AG20443 (cell line): ENCODE data around the gene CPN1.
"Not testable (repeated sequence)": the region's sequence is repeated elsewhere in the genome, so short reads cannot be mapped to it uniquely, and the experiment has no call there.

Experiments used
- DNase-seq: peaks from one replicate; pipeline ENCODE4 v3.0.0; 2012; ENCODE audit warnings: low spot score, mixed read lengths

The CPN1 gene

GRCh38 chr10:100021322-100021721 is 60.3 kb downstream of the CPN1 start:
- no peak for DNase-seq

- no peak for DNase-seq
Measured at GRCh38 chr10:100020886-100021253, 60.8 kb downstream of the CPN1 start.

DNA sequence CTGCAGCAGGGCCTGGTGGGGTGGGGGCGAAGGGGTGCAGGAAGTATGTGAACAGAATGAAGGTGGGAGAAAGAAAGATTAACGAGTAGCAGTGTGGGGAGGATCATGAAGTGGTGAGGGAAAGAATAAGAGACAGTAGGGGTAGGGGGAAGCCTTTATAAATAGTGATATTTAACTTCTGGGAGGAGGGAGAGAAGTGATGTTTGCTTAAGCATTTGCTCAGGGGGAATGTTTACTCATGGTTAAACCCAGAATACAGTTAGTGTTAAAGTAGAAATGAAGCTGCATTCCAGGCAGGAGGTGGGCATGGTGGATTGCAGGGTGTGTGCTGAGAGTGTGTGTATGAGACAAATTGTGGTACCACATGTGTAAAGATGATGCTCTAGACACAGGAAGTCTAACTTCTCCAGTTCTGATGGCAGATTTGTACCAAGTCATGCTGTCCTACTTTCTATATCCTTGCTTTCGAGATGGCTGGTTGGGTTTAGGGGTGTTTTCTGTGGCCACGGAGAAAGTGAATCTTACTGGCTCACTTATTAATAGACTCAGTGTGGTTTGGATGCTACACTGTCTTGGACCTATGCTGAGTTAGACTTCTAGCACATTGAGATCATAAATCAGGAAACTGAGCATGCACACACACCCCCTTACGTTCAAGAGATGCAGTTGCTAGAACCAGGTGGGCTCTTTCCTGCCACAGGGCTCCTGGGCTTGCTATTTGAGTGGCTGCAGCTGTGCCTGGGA is 61.4 kb downstream of the CPN1 start:
- DNase-seq, result no peak

DNA sequence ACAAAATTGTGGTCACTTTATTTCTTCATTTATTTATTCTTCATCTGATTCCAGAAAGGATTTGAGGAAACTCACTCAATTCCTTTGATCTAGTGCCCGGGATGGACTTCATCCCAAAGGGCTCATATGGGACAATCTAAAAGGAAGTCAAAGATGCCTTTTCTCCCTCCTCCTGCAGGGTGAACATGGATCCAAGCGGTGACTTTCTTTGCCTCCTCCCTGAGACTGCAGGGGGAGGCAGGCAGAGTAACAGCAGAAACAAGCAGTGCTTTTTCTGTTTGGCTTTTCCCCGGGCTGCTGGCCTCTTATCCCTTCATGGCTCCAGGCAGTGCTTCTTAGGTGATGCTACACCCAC is 61.9 kb downstream of the CPN1 start:
- peak; percentile 27 for DNase-seq

DNA sequence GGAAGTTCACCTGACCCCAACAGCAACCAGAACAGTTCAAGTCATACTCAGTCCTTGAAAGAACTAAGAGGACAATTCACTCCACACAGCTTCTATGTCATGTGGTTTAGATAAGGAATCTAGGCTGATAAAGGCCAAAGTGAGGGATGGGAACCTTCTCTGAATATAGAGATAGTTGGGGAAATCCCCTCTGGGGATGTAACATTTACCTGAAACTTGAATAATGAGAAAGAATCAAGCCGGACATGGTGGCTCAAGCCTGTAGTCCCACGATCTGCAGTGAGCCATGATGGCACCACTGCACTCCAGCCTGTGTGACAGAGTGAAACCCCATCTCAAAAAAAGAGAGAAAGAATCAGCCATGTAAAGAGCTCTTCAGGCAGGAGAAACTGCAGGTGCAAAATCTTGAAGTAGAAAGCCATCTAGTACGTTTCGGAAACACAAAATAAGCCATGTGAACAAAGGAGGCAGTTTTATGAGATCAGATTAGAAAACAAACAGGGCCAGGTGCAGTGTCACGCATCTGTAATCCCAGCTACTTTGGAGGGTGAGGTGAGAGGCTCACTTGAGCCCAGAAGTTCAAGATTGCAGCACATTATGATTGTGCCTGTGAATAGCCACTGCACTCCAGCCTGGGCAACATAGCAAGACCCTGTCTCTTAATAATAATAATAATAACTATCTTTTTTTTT is 67.5 kb downstream of the CPN1 start:
- DNase-seq, result no peak

DNA sequence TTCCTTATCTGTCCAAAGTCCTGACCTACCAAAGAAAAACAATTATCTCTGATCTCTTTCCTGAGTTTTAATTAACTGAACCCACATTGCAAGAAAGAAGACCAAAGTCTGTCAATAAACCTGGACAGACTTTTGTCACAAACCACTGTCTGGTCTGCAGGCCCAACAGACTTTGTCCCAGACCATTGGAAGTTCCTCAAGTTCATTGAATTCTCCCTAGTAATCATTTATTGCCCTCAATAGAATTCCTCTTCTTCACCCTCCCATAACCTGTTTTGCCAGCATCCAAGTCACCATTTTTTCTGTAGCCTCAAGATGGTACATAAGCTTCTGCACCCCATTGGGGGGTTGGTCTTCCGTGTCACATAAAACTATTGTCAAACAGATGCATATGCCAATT is 68.0 kb downstream of the CPN1 start:
- DNase-seq, result no peak

DNA sequence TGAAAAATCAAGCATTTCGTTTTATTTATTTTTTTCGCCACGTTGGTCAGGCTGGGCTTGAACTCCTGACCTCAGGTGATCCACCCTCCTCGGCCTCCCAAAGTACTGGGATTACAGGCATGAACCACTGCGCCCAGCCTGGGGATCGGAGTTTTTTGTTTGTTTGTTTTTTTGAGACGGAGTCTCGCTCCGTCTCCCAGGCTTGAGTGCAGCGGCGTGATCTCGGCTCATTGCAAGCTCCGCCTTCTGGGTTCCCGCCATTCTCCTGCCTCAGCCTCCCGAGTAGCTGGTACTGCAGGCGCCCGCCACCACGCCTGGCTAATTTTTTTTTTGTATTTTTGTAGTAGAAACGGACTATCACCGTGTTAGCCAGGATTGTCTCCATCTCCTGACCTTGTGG is 69.8 kb downstream of the CPN1 start:
- DNase-seq, result not testable (repeated sequence)

DNA sequence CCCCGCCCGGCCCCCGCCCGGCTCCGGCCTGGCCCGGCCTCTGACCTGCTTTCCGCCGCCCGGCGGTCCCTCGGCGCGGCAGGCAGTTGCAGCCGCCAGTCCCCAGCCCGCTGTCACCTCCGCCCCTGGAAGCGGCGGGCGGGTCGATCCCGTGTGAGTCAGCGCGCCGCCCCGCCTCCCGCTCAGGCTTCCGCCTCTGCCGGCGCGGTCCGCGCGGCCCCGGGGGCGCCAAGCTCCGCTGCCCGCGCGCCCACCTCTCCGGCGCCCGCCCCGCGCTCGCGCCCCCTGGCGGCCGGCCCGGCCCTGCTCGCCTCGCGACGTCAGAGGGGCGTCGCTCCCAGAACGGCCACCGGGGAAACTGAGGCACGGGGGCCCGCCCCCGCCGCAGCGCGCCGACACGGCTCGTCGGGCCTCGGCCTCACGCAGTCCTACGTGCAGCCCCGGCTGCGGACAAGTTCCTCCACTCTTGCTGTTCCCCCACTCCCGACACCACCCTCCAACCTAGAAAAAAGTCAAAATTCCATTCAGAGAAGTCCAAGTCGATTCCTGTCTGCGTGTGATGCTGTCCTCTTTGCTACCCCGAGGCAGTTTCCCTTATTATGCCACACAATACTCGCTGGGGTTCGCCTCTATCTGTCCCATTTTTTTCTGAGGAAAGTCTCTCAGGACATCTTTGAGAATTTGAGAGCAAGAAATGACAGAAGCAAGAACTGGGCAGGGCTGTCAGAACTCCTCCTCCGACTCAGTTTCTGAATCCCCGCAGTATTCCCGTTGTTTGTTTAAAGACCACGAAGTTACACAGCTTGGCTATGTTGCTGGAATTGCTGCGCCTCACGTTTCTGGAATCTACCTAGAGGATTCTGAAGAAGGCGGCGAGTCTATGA is 71.6 kb downstream of the CPN1 start, which contains the start of gene DNMBP:
DNMBP (minus strand) TSS at position 155 of the 884 bp plus-strand sequence. CDS start 37,823 bp downstream, outside the sequence.
- peak; percentile 98 for DNase-seq

- DNase-seq, result peak; percentile 10
Measured at GRCh38 chr10:100009283-100009792, 72.3 kb downstream of the CPN1 start.

DNA sequence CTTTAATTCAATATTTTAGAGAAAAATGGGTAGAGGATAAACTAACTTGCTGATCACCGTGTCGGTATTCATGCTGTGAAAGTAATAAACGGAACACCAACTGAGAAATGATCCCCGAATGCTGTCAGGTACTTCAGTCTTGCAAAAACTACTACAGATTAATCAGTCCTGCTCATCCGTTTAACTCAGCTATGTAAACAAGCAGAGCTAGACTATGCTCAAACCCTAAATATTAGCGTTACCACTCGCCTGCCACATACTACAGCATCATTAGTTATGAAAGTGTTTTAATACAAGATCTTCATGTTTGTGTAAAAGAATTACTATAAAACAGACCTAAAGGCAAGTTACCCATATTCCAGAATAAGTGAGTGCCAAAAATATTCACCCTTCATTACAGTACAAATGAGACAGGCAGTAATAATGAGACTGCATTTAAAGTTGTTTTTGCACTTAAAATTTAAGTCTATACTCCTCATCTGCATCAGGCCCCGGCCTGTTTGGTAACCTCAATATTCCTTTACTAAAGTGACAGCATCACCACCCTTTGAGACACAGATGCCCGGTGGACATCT is 72.9 kb downstream of the CPN1 start:
- DNase-seq, result no peak

GRCh38 chr10:100008142-100008522 is 73.5 kb downstream of the CPN1 start:
- DNase-seq, result peak; percentile 61

DNA sequence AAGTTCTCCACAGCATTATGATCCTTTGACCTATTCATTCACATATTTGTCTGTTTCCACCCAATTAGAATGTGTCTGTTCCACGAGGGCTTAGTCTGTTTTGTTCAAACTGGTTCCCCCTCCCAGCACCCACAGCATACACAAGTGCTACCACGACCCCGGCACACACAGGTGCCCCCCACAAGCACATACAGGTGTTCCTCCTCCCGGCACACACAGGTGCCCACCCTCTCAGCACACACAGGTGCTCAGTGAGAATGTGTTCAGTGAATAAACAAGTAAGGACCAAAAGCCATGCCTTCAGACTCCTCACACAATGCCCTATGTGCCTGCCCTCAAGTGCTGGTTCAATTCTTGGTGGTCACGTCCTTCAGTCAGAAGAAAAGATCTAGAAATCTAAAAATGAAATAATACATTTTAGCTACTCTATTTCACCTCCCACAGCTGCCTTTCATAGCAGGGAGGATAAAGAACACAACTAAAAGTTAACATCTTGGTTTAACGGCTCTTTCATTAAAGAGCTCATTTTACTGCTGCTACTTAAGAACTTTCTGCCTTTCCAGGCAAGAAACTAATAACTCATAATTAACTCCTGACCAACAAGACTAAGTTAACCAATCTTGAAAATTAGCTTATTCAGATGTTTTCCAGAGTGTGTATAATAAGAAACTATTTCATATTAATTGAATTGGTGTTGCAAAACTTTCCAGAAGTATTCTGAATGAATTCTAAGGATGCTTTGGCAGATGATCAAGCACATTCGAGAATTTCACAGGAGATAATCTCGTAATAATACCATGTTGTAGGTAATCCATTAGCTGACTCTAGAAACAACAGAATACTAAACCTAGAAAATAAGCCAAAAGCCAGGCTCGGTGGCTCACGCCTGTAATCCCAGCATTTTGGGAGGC is 74.2 kb downstream of the CPN1 start:
- no peak for DNase-seq

DNA sequence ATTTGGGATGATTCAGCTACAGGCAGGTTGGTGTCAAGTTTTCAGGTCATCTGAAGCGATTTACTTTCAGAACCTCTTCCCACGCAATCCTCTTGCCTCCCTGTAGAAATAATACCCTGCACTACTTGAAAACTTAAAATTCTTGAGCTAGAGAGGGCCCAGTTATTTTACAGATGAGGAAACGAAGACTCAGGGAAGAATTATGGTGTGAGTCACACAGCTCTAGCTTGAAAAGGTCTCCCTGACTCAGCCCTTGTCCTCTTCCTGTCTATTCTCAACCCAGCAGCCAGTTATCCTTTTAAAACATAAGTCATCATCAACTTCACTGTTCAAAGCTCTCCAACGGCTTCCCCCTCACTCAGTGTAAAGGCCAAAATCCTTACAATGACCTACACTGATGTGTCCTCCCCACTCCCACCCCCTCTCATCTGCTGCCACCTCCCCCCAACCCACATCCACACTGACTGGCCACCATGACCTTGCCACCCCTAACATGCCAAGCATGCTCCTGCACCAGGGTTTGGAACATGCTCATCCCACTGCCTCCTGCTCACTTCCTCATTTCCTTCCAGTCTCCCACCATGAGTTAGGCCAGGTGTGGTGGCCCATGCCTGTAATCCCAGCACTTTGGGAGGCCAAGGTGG is 75.3 kb downstream of the CPN1 start:
- DNase-seq, result peak; percentile 77

GRCh38 chr10:100004805-100005510 is 76.7 kb downstream of the CPN1 start:
- DNase-seq, result no peak

DNA sequence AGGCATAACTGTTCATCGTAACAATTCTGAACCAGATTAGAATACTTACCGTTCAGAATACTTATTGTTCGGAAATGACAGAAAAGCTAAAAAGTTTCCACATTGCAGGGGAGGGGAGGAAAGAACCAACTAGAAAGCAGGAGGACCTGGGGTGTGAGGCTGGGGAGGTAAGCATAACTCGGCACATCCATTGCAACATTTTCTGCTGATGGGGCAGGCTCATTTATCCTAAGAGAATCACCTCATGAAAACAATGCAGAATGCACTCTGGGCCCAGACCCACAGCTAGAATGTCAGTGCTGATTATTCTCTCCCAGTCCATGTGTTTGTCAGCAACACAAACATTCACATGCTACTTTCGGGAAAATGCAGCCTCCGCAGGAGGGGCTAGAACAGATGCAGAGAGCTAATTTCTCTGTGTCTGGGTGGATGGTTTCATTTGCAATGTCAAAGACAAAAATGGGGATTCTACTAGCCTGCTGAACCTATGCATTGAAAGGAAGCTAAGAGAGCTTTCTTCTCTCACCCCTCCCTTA is 81.5 kb downstream of the CPN1 start:
- no peak for DNase-seq

DNA sequence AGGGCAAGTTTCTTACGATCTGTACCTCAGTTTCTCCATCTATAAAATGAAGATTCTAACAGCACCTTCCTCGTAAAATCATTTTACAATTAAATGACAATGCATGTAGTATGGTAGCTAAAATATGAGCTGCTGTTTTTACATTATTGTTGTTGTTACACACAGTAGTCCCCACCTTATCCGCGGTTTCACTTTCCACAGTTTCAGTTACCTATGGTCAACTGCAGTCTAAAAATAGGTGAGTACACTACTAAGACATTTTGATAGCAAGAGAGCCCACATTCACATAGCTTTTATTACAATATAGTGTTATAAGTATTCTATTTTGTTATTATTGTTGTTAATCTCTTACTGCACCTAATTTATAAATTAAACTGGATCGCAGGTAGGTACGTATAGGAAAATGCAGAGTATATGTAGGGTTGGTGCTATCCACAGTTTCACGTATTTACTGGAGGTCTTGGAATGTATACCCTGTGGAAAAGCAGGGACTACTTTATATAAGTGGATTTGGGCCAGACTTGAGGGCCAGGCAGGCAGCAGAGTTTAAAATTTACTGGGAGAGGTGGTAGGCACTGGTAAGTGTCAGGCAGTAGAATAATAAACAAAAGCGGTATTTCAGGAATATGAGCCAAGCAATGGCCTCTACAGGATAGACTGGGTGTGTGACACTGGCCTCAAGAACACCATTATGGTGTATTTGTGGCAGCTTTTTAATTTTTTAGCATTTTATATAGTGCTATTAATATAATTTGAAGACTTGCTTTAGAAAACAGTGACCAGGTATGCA is 82.2 kb downstream of the CPN1 start:
- no peak for DNase-seq

DNA sequence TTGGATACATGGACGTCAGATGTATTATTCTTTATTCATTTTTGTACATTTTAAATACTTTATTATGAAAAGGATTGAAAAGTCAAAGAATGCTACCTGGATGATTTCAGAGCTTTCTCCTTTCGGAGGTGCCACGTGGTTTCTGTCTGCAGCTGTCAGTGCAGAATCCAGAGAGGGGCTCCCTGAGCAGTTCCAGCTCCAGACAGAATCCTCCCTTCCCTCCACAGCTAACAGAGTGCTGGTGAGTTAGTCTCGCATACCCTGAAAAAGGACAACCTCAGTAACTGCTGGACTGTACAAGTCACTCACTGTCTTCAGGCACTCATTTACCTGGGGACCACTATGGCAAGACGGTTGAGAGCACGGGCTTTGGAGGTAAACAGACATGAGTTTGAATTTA is 82.8 kb downstream of the CPN1 start:
- DNase-seq, result no peak

- DNase-seq, result no peak
Measured at GRCh38 chr10:99996671-99997648, 84.7 kb downstream of the CPN1 start.
